Stomach (tissue), 9 donors: ENCODE data around the gene MCTP1. TPM values are rescaled to one million over a fixed set of nuclear protein-coding genes. Genes with fewer than 3 reads are reported as not detected.
A peak's percentile ranks its signal among the peaks of the same experiment; 100 is the strongest.

Experiments used
- DNase-seq, 2 donors: peaks; one replicate each; pipeline versions ENCODE4 v3.0.0 to v3.0.0-alpha.2; 2013 to 2019
- H3K27ac ChIP-seq, 5 donors: fragments of 200-600 bp in 4 of 5; sonication (generic) in 4 of 5; one replicate each; pipeline ENCODE4 v1.5.1; 2013 to 2019; ENCODE audit warnings: mild to moderate bottlenecking in 1 of 5, moderate library complexity in 1 of 5
- H3K27me3 ChIP-seq, 3 donors: fragments of 200-600 bp; sonication (generic); one replicate each; pipeline ENCODE4 v1.5.1; 2017 to 2019; ENCODE audit warnings: mixed run types in 1 of 3
- H3K36me3 ChIP-seq, 4 donors: fragments of 200-600 bp; sonication (generic); 1 replicate in 3 of 4; 2 replicates in 1 of 4; pipeline ENCODE4 v1.5.1; 2016 to 2019
- H3K4me1 ChIP-seq, 4 donors: fragments of 200-600 bp; sonication (generic); one replicate each; pipeline ENCODE4 v1.5.1; 2016 to 2019
- H3K4me3 ChIP-seq, 4 donors: fragments of 200-600 bp; sonication (generic) in 3 of 4; one replicate each; pipeline ENCODE4 v1.5.1; 2016 to 2019; ENCODE audit warnings: mild to moderate bottlenecking in 1 of 4
- H3K9me3 ChIP-seq, 4 donors: fragments of 200-600 bp; sonication (generic); one replicate each; pipeline ENCODE4 v1.5.1; 2016 to 2019
- EP300 ChIP-seq: sonication (generic); formaldehyde crosslinking; IDR thresholded peaks from one replicate; pipeline ENCODE4 v1.6.1; 2017; ENCODE audit warnings: antibody characterized with exemption
- POLR2A ChIP-seq, 4 donors: fragments of 450-650 bp; IDR thresholded peaks; one replicate each; pipeline ENCODE4 v1.6.1; 2016; ENCODE audit warnings: antibody characterized with exemption in 4 of 4, control low read depth in 2 of 4, mild to moderate bottlenecking in 1 of 4, moderate library complexity in 1 of 4
- POLR2AphosphoS5 ChIP-seq, 3 donors: sonication (generic); formaldehyde crosslinking; IDR thresholded peaks; one replicate each; pipeline ENCODE4 v1.6.1; 2016; ENCODE audit warnings: antibody characterized with exemption in 3 of 3
- WGBS, 5 donors: extraction: QIAGEN DNeasy Blood & Tissue Kit in 3 of 5; methylation state at CpG; one replicate each; pipeline versions ENCODE4 v1.1.5 to v1.1.7; 2013 to 2018; 5-methylcytosine and 5-hydroxymethylcytosine counted together
- intact Hi-C: fragments of 100-400 bp; cut with DNase I; formaldehyde crosslinking; loops from one replicate; pipeline ENCODE4 v1.15.1; 2023; ENCODE audit warnings: low total_unique reads
- polyA plus RNA-seq, 3 donors: library from polyadenylated mRNA; stranded (reverse); fragments of 200-250 nt; gene quantifications; one replicate each; pipeline ENCODE4 v1.2.3, GENCODE V29; 2013
- total RNA-seq, 5 donors: library from RNA; depleted of rRNA; stranded (reverse); fragments of >200 nt; gene quantifications; one replicate each; pipeline versions ENCODE4 v1.1.0 to v1.2.3, GENCODE V29; 2014 to 2016
- TF ChIP-seq, protein P1 (sequence below), 7 experiments: fragments of 450-650 bp in 4 of 7; fragments of 200-600 bp in 3 of 7; sonication (generic) in 3 of 7; IDR thresholded peaks; one replicate each; pipeline ENCODE4 v1.5.1; 2016 to 2019; ENCODE audit warnings: antibody characterized with exemption in 7 of 7, control low read depth in 2 of 7, mild to moderate bottlenecking in 1 of 7
- donor health status: healthy with polysubstance abuse.
- donor health status: Bipolar disorder and iron deficiency.
- donor health status: healthy.

MCTP1 gene
- total and polyA plus RNA-seq, 8 donors: 1.4 to 47.9 (median 11.3) TPM

DNA sequence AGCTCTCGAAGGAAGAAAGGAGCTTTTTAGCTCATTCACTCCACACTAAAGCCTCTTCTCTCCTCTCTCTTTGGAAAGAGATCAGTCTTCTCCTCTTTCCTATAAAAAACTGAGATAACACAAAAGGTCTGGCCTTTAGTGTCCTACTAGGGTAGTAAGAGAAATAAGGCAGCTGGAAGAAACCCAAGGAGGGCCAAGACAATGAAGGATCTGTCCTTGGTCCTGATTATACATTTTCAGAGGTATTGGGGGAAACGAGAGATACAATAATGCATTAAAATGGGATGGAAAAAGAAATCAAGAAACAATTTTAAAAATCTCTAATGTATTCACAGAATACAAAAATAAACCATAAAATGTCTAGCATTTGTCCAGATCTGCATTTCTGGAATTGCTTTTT lies 482.4 kb downstream of the MCTP1 start:
- WGBS, 5 donors: 75 to 76% (median 76%) methylated on average over 2 of the region's 2 CpGs
- TF ChIP-seq POLR2A (IDR thresholded peaks at IDR 0.05): no peak
- no peak for TF ChIP-seq EP300
- TF ChIP-seq POLR2AphosphoS5 (IDR thresholded peaks at IDR 0.05): no peak
- TF ChIP-seq, protein P1, sequence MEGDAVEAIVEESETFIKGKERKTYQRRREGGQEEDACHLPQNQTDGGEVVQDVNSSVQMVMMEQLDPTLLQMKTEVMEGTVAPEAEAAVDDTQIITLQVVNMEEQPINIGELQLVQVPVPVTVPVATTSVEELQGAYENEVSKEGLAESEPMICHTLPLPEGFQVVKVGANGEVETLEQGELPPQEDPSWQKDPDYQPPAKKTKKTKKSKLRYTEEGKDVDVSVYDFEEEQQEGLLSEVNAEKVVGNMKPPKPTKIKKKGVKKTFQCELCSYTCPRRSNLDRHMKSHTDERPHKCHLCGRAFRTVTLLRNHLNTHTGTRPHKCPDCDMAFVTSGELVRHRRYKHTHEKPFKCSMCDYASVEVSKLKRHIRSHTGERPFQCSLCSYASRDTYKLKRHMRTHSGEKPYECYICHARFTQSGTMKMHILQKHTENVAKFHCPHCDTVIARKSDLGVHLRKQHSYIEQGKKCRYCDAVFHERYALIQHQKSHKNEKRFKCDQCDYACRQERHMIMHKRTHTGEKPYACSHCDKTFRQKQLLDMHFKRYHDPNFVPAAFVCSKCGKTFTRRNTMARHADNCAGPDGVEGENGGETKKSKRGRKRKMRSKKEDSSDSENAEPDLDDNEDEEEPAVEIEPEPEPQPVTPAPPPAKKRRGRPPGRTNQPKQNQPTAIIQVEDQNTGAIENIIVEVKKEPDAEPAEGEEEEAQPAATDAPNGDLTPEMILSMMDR (IDR thresholded peaks at IDR 0.05): no peak

DNA sequence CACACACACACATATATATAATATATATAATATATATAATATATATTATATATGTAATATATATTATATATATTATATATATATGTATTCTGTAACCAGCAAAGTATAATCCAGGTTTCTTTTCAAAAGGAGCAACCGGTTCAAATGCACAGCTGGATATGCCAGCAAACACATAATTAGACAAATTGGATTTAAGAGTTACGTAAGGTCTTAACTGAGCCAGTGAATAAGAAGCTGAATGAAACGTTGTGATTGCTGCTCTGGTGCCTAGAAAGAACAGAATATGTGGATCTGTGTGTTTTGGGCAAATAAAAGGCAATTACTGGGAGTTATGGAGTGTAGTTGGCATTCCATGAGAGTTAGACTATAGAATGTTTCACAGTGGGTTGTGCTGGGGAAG lies 488.3 kb downstream of the MCTP1 start:
- no peak for DNase-seq
- Histone ChIP-seq H3K4me1 (peaks cover 0 to 5% (median 0%) of the 10 kb centered on the region in 4 donors), H3K27me3 (no peaks in the 10 kb centered on the region), H3K27ac (no peak overlapping the region), H3K36me3 (no peaks in the 10 kb centered on the region), H3K9me3 (no peaks in the 10 kb centered on the region), H3K4me3 (no peak overlapping the region)
- 62 to 80% (median 69%) methylated on average over 3 of the region's 3 CpGs for WGBS, 5 donors
- intact Hi-C loops: no loop called here
- TF ChIP-seq POLR2AphosphoS5 (IDR thresholded peaks at IDR 0.05) (no peak), POLR2A (IDR thresholded peaks at IDR 0.05) (no peak), EP300 (no peak)
- TF ChIP-seq, protein P1 (IDR thresholded peaks at IDR 0.05): no peak

More for the DNA sequence above, 482.4 kb downstream of the MCTP1 start:
- DNase-seq: no peak
- Histone ChIP-seq H3K27ac (no peak overlapping the region), H3K4me1 (no peaks in the 10 kb centered on the region), H3K27me3 (no peaks in the 10 kb centered on the region), H3K9me3 (peaks cover 0 to 7% (median 0%) of the 10 kb centered on the region in 4 donors), H3K36me3 (no peaks in the 10 kb centered on the region), H3K4me3 (no peak overlapping the region)
- intact Hi-C loops: no loop called here

DNA sequence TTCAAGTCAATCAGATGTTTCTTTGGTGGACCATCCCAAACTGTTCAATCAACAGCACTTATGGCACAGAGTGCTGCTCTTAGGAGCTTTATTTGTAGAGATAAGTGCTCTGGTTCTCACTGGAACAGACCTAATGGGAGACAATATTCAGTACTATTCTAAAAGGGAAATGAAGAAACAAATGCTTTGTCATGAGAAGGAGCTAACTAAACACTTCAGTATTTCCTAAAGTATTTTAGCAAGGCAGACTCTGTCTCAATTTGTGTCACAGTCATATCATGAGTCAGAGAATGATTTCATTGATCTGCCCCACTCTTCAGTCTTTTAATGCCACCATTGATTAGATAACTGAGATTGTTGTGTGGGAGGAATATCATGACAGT lies 491.1 kb downstream of the MCTP1 start:
- peaks cover 0 to 5% (median 0%) of the 10 kb centered on the region in 4 donors for H3K4me1 ChIP-seq
- H3K27me3 ChIP-seq: no peaks in the 10 kb centered on the region
- no peaks in the 10 kb centered on the region for H3K36me3 ChIP-seq
- TF ChIP-seq POLR2AphosphoS5 (IDR thresholded peaks at IDR 0.05): no peak
- TF ChIP-seq POLR2A (IDR thresholded peaks at IDR 0.05): no peak
- TF ChIP-seq EP300: no peak
- TF ChIP-seq, protein P1 (IDR thresholded peaks at IDR 0.05): no peak
- DNase-seq: no peak
- intact Hi-C loops: no loop called here
- peak overlapping the region in 3 of 5 donors; percentile 42 to 55 (median 53) for H3K27ac ChIP-seq
- H3K4me3 ChIP-seq: no peak overlapping the region
- no peaks in the 10 kb centered on the region for H3K9me3 ChIP-seq

DNA sequence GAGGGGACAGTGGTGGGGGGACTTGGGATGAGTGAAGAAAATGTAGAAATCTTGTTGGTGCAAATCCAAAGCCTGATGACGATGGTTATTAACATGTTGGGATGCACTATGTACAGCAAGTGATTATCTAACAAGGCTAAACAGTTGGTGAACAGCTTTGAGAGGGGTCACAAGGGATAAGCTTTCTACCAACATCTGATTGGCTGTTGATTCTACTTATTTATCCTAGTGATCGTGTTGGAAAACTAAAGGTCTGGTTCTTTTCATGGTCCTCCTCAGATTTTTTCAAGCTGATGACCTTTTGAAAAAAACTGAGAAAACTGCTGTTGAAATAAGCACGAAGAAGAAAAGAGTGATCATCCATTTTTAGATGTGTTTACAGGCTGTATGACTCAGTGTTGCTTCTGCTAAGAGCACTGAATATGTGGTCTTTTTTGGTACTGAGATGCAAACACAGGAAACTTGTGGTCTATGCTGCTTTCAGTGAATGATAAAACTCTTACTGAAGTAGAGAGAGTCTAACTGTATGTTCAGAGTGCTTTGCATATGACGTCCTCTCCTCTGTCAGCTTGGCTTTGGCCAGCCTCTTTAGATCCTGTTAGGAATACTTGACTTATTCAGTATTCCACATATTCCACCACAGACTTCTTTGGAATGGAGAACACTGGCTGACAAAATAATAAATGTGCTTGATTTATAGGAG lies 491.6 kb downstream of the MCTP1 start:
- H3K9me3 ChIP-seq: no peaks in the 10 kb centered on the region
- no peak for TF ChIP-seq POLR2AphosphoS5 (IDR thresholded peaks at IDR 0.05)
- TF ChIP-seq, protein P1 (IDR thresholded peaks at IDR 0.05): no peak
- TF ChIP-seq POLR2A (IDR thresholded peaks at IDR 0.05): no peak
- no peak for TF ChIP-seq EP300
- H3K27me3 ChIP-seq: no peaks in the 10 kb centered on the region
- H3K4me3 ChIP-seq: no peak overlapping the region
- peaks cover 0 to 5% (median 0%) of the 10 kb centered on the region in 4 donors for H3K4me1 ChIP-seq
- DNase-seq: peak in 1 of 2 donors; percentile 34
- intact Hi-C loops: no loop called here
- WGBS, 5 donors: 44 to 55% (median 53%) methylated on average over 4 of the region's 4 CpGs
- H3K36me3 ChIP-seq: no peaks in the 10 kb centered on the region
- H3K27ac ChIP-seq: peak overlapping the region in 3 of 5 donors; percentile 42 to 55 (median 53)
